Measurements from ENCODE around the gene ICOSLG.
"Not testable (repeated sequence)": the region's sequence is repeated elsewhere in the genome, so short reads cannot be mapped to it uniquely, and the experiment has no call there.

Gene ICOSLG

DNA sequence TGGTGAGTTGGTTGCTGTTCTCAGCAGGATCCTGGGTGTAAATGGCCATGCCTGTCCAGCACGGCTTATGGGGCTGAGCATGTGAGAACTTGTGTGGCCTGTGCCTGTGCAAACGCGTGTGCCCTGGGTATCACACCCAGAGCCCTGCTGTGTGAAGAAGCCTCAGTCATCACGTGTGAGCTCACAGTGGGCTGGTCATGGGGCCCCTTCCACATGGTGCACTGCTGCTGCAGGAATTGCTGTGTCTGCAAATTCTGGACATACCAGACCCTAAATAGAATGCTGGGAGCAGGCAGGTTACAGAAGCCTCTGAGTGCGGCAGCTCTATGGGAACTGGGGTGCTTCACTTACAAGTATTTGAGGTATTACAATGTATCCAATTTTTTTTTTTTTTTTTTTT is 17.4 kb downstream of the ICOSLG start:
- DNase-seq (ENCODE audit: low read depth): not testable (repeated sequence)

DNA sequence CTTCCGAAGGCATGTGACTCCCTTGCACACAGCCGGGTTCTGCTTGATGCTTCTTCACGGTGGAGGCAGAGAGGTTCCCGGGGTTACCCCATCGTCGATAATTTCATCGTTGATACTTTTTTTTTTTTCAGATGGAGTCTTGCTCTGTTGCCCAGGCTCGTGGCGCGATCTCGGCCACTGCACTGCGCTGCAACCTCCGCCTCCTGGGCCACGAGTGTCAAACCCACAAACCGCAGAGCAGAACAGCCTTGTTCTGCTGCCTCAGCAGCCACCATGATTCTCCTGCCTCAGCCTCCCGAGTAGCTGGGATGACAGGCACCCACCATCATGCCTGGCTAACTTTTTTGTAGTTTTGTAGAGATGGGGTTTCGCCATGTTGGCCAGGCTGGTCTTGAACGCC is 20.1 kb downstream of the ICOSLG start:
- not testable (repeated sequence) for DNase-seq (ENCODE audit: low read depth)

DNA sequence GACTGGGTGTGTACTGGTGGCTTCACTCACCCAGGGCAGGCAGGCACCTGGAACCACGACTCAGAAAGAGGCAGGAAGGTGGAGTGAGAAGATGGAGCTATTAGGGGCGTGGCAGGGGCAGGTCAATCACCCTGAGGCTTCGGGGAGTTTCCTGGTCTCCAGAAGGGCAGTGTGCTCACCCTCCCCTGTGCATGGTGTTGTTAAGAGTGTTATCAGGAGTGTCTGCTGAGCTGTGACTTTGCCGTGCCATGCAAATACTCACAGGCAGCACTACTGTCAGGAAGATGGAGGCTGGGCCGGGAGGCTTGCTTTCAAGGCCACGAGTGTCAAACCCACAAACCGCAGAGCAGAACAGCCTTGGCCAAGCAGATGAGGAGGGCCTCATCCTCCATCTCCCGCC is 22.3 kb downstream of the ICOSLG start:
- not testable (repeated sequence) for DNase-seq (ENCODE audit: low read depth)

DNA sequence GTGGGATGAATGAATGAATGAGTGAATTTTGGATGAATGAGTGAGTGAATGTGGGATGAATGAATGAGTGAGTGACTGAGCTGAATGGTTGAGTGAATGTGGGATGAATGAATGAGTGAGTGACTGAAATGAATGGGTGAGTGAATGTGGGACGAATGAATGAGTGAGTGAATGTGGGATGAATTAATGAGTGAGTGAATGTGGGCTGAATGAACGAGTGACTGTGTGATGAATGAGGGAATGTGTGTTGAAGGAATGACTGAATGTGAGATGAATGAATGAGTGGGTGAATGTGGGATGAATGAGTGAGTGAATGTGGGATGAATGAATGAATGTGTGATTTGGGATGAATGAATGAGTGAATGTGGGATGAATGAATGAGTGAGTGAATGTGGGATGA is 28.8 kb downstream of the ICOSLG start:
- not testable (repeated sequence) for DNase-seq (ENCODE audit: low read depth)

DNA sequence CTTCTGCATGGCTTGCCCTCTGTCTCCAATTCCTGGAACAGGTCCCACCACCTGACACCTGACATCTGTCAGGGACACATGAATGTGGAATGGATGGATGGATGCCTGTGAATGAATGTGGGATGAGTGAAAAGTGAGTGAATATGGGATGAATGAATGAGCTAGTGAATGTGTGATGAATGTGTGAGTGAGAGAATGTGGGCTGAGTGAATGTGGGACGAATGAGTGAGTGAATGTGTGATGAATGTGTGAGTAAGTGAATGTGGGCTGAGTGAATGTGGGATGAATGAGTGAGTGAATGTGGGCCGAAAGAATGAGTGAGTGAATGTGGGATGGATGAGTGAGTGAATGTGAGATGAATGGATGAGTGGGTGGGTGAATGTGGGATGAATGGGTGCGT is 29.2 kb downstream of the ICOSLG start:
- DNase-seq (ENCODE audit: low read depth): not testable (repeated sequence)

DNA sequence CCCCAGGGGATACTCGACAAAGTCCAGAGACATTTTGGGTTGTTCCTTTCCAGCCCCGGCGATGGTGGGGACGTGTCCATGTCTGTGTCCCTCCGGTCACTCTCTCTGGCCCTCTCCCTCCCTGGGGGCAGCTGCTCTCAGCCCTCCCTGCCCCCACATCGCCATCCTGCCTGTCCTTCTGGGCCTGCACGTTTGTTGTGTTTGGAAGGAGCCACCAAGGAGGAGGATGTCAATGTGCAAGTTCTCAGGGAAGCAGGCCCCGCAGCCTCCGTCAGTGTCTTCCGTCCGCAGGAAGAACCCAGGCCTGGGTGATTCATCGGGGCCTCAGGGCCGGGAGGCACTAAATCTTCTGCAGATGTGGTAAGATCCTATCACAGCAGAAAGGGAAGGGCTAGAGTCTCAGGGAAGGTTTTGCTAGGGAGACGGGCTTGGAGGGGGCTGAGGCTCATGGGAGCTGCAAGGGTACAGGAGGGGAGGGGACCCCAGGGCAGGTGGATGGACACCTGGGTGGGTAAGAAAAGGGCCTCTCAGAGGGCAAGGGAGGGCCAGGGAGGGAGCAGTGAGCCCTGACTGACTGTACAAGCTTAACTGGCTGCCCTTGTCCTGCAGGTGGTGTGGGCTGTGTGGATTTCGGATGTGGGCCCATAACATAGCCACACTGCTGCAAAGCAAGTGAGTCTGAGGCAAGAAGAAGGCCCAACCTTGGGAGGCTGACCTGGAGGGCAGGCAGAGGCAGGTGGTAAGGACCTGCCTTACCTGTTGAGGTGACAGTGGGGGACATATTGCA is 32.7 kb downstream of the ICOSLG start:
- not testable (repeated sequence) for DNase-seq (ENCODE audit: low read depth)

DNA sequence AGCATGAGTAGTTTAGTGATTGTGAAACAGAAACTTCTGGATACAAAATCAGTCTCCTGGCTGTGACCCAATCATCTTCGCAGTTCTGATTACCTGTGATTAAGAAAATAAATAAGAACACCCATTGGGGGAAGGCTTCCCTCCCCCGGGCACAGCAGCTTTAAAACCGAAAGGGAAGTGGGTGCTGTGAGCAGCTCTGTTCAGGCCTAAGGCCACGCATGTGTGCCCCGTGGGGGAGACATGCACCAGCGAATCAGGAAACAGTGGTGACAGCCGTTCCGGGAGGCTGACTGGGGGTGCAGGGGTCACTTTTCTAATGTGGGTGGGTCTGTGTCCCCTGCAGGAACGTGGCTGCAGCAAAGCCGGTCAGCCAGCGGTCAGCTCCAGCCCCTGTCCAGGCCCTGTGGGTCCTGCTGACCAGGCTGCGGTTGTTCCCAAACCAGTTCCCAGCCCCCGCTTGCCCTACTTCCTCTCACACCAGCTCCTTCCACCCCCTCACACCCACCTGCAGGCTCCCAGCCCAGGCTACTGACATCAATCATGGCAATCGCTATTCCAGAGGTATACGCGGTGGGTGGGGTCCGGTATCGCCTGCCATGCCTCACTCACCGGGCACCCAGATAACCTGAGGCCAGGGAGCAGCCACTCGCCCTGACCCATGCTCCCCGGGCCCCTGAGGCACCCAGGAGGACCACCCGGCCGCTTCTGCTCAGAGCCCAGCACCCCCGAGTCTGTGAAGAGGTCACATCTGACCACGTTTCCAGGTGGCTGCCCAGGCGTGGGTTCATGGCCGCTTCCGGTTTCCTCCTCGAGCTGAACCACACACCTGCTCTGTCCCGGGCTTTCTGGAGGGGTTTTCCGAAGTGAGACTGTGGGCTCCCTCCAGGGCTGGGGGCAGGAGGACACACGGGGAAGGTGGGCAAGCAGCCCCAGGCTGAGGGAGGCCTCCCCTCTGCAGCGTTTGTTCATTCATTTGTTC is 33.8 kb downstream of the ICOSLG start:
- DNase-seq (ENCODE audit: low read depth): not testable (repeated sequence)

DNA sequence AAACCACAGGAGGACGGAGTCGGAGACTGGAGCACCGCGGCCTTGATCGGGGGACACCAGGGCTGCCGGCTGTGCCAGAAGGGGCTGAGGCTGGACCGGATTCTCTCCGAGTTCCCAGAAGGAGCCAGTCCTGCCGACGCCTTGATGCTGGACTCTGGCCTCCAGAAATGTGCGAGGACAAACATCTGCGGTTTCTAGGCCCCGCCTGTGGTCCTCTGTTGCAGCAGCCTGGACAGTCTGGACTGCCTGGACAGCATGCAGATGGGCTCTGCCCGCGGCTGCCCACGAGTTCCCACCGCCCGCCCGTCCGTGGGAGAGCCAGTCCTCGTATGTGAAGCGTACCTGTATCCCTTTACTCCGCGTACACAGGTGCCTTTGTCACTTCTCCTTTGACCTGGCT is 34.6 kb downstream of the ICOSLG start:
- not testable (repeated sequence) for DNase-seq (ENCODE audit: low read depth)

DNA sequence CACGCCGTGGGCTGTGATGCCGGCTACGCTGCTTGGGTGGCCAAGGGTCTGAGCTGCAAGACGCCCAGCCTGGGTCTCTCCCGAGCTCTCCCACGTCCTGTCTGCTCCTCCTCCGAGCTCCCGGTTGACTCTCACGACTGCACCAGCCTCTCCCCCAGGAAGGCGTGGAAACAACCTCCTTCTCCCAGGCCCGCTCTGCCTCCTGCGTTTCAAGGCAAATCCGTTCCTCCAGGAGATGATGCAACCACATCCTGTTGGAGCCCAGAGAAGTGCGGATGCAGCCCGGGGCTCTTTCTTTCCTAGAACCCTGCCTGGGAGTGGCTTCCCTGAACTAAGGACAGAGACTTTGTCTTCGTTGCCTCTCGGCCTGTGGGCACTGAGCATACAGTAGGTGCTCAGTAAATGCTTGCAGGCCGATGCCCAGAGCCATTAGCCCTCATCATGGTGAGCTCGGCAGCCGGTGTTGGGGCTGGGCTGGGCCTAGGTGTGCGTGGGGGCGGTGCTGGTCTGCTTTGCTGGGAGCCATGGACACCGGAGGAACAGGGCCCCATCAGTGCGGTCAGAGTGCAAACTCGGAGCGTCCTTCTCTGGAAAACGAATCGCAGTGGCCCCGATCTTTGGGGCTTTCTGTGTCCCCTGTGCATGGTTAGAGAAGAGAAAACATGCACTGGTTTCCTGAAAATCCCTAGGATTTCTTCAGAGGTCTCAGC is 38.0 kb downstream of the ICOSLG start:
- DNase-seq (ENCODE audit: low read depth): not testable (repeated sequence)

DNA sequence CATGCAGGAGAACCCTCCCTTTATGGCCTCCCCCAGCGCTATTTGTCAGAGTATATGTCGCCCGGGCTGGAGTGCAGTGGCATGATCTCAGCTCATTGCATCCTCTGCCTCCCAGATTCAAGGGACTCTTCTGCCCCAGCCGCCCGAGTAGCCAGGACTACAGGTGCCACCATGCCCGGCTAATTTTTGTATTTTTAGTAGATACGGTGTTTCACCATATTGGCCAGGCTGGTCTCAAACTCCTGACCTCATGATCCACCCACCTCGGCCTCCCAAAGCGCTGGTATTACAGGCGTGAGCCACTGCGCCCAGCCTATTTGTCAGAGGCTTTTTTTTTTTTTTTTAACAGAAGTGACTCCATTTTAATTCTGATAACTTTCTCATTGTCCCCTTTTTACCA is 40.7 kb downstream of the ICOSLG start:
- not testable (repeated sequence) for DNase-seq (ENCODE audit: low read depth)

DNA sequence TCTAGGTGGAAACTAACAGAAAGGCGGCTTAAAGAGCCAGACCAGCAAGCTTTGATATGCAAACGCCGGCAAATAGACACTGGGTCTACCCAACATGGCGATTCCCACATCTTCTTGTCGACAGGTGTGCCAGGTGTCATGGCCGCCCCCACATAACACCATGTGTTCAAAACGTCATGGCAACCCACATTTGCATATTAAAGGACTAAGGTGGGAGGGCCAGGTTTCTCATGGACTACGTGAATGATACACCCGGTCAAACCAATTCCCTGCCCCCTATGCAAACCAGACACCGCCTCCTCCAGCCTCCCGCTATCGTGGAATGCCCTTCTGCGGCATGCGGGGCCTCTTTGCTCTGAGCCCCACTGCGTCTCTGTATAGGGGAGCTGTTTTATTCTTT is 41.3 kb downstream of the ICOSLG start:
- DNase-seq (ENCODE audit: low read depth): no peak

DNA sequence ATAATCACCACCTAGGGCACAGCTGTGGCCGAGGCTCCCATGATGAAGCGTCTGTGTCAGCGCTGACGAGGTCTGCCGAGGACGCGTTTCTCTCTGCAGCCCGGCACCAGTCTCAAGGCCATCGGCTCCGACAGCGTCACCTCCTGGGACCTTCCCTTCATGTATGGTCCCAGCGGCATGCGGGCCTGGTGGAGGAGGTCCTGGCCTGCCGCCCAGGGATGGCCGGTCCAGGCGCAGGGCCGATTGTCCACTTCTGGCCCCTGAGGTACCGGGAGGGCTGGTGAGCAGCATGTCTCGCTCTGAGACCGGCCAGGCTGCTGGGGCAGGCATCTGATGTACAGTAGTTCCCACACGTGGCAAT is 43.6 kb downstream of the ICOSLG start:
- DNase-seq (ENCODE audit: low read depth): not testable (repeated sequence)

DNA sequence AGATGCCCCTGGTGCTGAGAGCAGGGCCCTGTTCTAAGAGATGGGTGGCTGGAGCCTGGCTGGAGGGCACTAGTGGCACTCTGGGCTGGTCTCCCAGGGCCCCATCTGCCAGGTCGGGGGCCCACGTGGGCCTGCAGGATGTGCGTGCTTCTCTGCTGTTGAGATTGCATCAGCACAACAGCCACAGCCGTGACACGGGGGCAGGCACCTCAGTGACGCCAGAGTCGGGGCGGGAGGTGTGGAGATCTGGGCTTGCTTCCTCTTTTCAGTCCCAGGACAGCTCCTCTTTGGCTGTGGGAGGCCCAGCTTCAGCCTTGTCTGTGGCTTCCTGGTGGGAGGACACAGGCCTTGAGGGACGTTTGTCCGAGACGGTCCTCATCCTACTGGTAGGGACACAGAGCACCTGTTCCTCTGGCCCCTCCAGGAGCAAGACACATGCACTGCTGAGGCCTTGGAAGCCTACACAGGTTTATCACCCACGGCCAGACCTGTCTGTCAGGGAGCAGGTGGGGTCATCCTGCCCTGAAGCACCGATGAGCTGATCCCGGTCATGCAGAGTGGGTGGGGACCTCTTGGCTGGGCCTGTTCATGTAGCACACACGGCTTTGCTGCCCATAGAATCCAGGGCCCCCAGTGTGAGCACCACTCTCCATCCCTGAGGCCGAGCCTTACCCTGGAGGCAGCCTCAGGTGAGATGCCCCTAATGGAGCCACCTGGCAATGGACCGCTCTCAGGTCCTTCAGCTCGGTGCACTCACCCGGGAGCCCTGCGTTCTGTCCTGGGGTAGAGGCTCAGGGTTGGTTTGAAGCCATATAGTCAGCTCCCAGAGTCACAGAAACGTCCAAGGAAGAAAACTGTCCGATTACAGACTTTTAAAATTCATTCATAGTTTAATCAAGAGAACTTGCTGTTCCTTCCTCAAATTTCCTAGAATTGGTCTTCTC is 44.3 kb downstream of the ICOSLG start:
- DNase-seq (ENCODE audit: low read depth): not testable (repeated sequence)

DNA sequence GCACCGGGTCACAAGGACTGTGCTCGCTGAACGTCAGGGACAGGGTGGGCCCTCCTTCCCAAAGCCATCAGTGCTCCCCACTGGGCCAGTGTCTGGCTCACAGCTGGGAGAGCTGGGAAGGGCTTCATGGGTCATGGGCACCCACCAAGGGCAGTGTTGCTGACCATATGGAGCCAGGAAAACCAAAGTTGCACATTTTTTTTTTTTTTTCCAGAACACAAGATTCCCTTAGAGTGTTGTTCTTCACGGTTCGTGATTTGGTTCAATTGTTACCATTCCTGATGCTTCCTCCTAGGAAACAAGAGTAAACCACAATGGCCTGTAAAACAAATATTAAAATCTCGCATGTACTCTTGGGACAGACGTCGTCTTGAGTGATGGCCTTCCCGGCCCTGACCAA is 45.9 kb downstream of the ICOSLG start:
- not testable (repeated sequence) for DNase-seq (ENCODE audit: low read depth)

DNA sequence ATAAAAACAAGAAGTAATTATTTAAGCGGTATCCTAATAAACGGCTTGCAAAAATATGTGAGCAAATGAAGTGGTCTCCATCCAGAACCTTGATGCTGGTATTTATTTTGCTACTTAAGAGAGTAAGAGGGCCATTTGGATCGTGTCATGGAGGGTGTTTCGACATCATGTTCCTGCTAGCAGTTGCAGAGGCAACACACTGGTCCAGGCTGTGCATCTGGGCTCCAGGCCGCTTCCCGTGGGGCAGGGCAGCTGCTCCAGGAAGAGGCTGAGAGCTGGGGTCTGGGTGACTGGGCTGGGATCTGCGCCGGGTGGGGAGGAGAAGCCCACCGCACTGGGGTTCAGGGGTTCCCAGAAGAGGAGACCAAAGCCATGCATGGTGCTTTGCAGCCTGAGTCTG is 46.3 kb downstream of the ICOSLG start:
- DNase-seq (ENCODE audit: low read depth): not testable (repeated sequence)

DNA sequence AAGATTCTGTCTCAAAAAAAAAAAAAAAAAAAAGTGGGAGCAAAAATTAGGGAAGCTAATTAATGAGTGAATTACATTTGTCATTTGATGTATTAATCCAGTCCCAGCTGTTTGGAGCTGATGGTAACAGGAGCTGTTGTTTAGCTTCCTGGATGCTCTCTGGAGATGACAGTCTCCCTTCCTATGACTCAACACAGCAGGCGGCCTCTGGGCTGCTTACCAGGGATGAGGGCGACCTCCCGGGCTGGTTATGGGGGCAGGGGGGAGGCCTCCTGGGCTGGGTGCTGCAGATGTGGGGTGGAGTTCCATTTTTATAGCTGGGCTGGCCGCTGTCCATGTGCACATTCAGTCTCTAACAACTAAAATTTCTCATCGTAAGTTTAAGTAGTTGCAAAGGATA is 47.6 kb downstream of the ICOSLG start:
- not testable (repeated sequence) for DNase-seq (ENCODE audit: low read depth)

DNA sequence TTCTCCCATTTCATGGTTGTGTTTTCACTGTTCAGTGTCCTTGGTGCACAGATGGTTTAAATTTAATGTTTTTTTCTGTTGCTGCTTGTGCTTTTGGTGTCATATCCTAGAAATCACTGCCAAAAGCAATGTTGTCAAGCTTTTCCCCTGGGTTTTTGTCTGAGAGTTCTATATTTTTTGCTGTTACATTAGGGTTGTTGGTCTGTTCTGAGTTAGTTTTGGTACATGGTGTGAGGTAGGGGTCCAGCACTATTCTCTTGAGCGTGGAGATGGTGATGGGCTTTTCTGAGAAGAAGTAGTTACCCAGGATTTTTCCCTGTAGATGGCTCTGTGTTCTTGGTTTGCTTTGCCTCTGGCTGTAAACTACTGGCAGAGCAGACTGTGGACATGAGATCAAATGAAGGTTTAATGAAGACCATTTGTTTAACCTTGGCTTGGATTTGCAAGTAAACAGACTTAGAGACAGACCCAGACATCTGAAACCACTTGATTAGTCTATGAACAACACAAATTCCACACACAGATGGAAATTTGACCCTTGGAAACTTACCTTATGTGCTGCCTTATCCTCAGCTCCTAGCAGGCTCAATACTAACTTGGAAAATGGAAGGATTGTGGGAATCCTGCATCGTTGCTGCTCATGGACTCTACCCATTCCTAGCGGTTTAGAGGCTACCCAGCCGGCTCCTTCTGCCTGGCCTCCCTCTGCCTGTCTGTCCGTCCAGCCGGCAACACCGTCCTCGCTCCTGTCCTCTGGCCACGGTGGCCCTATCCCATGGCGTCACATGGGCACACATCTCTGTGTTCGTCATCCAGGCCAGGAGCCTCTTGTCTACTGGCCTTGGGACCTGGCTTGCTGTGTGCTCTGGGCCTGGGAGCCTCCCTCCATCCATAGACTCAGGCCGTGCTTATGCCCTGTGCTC is 50.1 kb downstream of the ICOSLG start:
- DNase-seq (ENCODE audit: low read depth): not testable (repeated sequence)

DNA sequence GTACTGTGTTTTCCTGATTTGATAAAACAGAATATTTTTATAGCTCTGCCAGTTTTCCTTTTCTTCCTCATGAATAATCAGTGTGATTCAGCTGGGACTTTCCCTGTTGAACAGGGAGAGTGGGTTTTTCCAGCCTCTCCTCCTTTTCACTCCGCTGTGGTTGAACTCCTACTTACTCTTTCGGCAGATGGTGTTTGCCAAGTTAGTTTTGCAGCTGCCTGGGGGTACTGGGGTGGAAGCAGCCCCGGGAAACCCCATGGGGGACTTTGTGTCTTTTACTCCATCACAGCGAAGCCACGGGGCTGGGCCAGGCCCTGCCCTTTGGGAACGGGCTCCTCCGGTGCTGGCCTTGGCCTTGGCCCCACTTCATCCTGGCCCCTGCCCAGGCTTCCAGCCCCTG is 55.9 kb downstream of the ICOSLG start:
- DNase-seq (ENCODE audit: low read depth): not testable (repeated sequence)

DNA sequence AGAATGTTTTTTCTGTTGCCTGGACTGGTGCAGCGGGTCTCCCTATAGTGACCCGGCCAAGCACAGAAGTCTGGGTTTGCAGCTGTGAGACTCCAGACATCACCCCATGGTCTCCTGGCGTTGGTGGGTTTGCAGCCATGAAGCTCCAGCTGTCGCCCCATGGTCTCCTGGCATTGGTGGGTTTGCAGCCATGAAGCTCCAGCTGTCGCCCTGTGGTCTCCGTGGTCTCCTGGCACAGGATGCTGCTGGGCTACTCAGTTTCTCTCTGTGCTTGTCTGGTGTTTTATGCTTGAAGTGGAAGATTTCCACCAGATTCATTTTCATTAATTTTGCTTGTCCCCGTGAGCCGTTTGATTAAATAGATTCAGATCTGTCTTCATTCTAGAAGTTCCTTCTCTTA is 58.5 kb downstream of the ICOSLG start:
- DNase-seq (ENCODE audit: low read depth): not testable (repeated sequence)

DNA sequence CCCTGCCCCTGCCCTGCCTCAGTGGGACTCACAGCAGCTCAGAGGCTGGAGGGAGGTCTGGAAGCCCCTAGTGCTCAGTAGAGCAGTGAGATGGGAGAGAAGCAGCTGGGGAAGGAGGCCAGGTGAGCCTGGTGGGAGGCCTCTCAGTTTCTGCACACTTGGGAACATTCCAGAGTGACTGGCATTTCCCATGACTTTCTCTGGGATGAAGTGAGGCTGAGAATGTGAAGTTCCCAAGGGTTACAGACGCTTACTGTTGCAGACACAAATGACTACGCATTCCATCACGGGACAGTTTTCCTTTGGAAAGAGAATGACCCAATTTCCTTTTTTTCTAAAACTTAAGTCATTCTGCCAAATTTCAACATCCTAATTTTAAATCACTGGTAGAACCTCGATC is 59.2 kb downstream of the ICOSLG start:
- not testable (repeated sequence) for DNase-seq (ENCODE audit: low read depth)

Measured in iris pigment epithelial cell (primary cell).